ENCODE data around the gene TMEM203. TPM values are rescaled to one million over a fixed set of nuclear protein-coding genes. Genes with fewer than 3 reads are reported as not detected.
A peak's percentile ranks its signal among the peaks of the same experiment; 100 is the strongest.

Gene TMEM203
- total and polyA plus RNA-seq, 2 of the 13 experiments (the other 11 are each of a cell fraction or from before 2014, with no cell fraction given) = 23.4 to 36.7 TPM

GRCh38 chr9:137218754-137219271 is 13.4 kb upstream of the TMEM203 start (continued):
- TF ChIP-seq ZNF574 (CRISPR knock-in tag; IDR thresholded peaks at IDR 0.05) (0 out of 2 replicates have a peak, but pooled peaks have one; percentile 45), POLR2AphosphoS5 (IDR thresholded peaks at IDR 0.05; ENCODE audit: low read depth, low read length) (peak; percentile 55), PPARG (CRISPR knock-in tag; conservative IDR thresholded peaks at IDR 0.05) (0 out of 2 replicates have a peak, but pooled peaks have one; percentile 32), ZNF749 (CRISPR knock-in tag; IDR thresholded peaks at IDR 0.05; ENCODE audit: borderline replicate concordance) (peak; percentile 51; the same call in 1 of the 2 replicates), FOSL1 (CRISPR knock-in tag; IDR thresholded peaks at IDR 0.05; ENCODE audit: borderline replicate concordance) (peak; percentile 86), ZNF609 (CRISPR knock-in tag; IDR thresholded peaks at IDR 0.05; ENCODE audit: borderline replicate concordance) (peak; percentile 63; the same call in 1 of the 2 replicates), ELF3 (CRISPR knock-in tag; IDR thresholded peaks at IDR 0.05) (peak; percentile 61), FOXC1 (CRISPR knock-in tag; IDR thresholded peaks at IDR 0.05; ENCODE audit: borderline replicate concordance) (0 out of 2 replicates have a peak, but pooled peaks have one; percentile 26), GTF2F1 (IDR thresholded peaks at IDR 0.05; ENCODE audit: low read length) (no peak), ARNT (IDR thresholded peaks at IDR 0.05) (no peak)
- TF ChIP-seq, protein P1, sequence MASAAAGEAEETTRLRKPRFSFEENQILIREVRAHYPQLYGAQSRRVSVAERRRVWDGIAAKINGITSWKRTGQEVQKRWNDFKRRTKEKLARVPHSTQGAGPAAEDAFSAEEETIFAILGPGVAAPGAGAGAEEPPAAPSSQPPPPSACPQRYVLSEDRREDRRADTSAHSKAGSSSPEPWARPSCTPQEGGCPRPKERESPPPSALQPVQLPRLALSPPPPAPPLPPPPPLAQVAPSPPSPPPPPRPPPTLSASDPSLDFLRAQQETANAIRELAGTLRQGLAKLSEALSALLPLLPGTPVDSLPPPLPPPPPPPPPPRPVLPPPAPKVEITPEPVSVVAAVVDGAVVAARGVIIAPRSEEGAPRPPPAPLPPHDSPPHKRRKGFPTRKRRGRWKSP (CRISPR knock-in tag; IDR thresholded peaks at IDR 0.05) = peak; percentile 58; the same call in 1 of the 2 replicates
- TF ChIP-seq, protein P2, sequence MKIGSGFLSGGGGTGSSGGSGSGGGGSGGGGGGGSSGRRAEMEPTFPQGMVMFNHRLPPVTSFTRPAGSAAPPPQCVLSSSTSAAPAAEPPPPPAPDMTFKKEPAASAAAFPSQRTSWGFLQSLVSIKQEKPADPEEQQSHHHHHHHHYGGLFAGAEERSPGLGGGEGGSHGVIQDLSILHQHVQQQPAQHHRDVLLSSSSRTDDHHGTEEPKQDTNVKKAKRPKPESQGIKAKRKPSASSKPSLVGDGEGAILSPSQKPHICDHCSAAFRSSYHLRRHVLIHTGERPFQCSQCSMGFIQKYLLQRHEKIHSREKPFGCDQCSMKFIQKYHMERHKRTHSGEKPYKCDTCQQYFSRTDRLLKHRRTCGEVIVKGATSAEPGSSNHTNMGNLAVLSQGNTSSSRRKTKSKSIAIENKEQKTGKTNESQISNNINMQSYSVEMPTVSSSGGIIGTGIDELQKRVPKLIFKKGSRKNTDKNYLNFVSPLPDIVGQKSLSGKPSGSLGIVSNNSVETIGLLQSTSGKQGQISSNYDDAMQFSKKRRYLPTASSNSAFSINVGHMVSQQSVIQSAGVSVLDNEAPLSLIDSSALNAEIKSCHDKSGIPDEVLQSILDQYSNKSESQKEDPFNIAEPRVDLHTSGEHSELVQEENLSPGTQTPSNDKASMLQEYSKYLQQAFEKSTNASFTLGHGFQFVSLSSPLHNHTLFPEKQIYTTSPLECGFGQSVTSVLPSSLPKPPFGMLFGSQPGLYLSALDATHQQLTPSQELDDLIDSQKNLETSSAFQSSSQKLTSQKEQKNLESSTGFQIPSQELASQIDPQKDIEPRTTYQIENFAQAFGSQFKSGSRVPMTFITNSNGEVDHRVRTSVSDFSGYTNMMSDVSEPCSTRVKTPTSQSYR (CRISPR knock-in tag; IDR thresholded peaks at IDR 0.05; ENCODE audit: borderline replicate concordance) = peak; percentile 71; the same call in 1 of the 2 replicates
- TF ChIP-seq, protein P3, sequence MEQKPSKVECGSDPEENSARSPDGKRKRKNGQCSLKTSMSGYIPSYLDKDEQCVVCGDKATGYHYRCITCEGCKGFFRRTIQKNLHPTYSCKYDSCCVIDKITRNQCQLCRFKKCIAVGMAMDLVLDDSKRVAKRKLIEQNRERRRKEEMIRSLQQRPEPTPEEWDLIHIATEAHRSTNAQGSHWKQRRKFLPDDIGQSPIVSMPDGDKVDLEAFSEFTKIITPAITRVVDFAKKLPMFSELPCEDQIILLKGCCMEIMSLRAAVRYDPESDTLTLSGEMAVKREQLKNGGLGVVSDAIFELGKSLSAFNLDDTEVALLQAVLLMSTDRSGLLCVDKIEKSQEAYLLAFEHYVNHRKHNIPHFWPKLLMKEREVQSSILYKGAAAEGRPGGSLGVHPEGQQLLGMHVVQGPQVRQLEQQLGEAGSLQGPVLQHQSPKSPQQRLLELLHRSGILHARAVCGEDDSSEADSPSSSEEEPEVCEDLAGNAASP (CRISPR knock-in tag; IDR thresholded peaks at IDR 0.05; ENCODE audit: borderline replicate concordance) = peak; percentile 71; the same call in 1 of the 2 replicates
